ENCODE measurements around the gene CROCC2. TPM values are rescaled to one million over a fixed set of nuclear protein-coding genes. Genes with fewer than 3 reads are reported as not detected.
A peak's percentile ranks its signal among the peaks of the same experiment; 100 is the strongest.

CROCC2 gene
- polyA plus RNA-seq, 1 donor from 2014 or later: not detected

DNA sequence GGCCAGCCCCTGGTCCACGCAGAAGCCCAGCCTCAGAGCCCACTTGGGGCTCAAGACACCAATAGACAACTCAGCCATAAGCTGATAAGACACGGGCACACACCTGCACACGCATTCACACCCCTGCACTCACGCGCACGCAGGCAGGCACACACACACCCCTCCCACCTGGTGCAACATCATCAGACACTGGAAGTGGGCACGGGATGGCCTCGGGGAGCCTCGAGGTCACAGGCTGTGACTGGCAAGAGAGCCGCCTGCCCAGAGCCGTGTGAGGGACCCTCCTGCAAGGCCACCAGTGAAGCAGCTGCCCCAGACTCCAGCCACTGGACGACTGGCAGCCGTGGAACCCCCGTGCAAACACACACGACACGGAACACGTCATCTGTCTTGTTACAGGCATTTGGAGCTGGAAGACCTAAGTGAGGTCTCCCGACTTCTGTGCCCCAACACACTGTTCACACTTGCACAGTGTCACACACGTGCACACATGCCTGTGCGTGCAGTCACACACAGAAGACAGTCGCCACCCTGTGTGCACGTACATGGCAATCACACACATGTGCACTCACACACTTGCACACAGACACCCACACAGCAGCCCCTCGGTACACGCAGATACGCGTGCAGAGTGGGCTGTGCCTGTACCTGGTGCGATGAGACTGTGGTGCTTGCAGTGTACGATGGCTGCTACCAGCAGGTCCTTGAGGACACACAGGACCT is 11.1 kb upstream of the CROCC2 start:
- H3K4me3 Mint-ChIP-seq: no peak overlapping the region
- H3K4me1 Mint-ChIP-seq: peaks cover 0 to 2% (median 0%) of the 10 kb centered on the region in 3 donors
- H3K27me3 Mint-ChIP-seq: peaks cover 2% of the 10 kb centered on the region
- no peaks in the 10 kb centered on the region for H3K9me3 Mint-ChIP-seq
- no peak overlapping the region for H3K27ac Mint-ChIP-seq
- no peaks in the 10 kb centered on the region for H3K36me3 Mint-ChIP-seq

DNA sequence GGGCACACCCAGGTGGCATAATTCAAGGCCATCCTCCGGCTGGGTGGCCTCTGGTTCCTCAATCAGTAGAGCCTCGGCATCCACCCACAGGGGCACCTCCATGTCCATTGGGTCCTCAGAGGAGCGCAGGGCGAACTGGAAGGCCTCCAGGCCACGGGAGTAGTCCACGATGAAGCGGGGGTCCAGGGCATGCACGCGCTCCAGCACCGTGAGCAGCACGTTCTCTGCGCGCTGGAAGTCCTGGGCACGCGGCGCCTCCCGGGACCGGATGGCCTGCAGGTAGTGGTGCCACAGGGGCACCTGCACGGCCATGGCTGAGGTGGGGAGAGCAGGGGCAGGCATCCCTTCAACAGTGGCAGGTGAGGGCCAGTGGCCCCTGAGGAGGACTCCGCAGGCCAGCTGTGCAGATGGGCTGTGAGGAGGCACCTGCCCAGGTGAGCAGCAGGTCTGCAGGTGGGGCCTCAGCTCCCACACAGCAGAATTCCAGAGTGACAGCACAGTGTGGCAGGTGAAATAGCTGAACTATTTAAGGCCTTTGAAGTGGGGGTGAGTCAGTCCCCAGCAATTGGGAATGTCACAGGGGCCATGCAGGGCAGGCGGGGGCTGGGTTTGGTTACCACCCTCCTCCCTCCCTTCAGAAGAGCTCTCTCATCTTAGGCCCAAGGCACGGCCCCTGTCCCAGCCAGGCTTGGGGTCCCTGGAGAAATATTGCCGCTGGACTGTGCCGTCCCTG is 10.3 kb upstream of the CROCC2 start, which contains the start of gene MAB21L4:
TSS of gene MAB21L4 (minus strand) at position 501 of the 733 bp plus-strand sequence. CDS start at position 342, 159 bp downstream.
- Mint-ChIP-seq H3K9me3 (no peaks in the 10 kb centered on the region), H3K4me3 (no peak within 1 kb of the TSS), H3K27me3 (peaks cover 2% of the 10 kb centered on the region), H3K27ac (no peak within 1 kb of the TSS), H3K4me1 (peaks cover 0 to 2% (median 0%) of the 10 kb centered on the region in 3 donors), H3K36me3 (no peaks in the 10 kb centered on the region)

- Mint-ChIP-seq H3K27me3 (peaks cover 2% of the 10 kb centered on the region), H3K27ac (no peak overlapping the region), H3K9me3 (no peaks in the 10 kb centered on the region), H3K4me1 (peaks cover 0 to 2% (median 0%) of the 10 kb centered on the region in 3 donors), H3K36me3 (no peaks in the 10 kb centered on the region), H3K4me3 (no peak overlapping the region)
These were observed 9.7 kb upstream of the CROCC2 start for GRCh38 chr2:240896394-240896793.

- no peaks in the 10 kb centered on the region for H3K9me3 Mint-ChIP-seq
- H3K27me3 Mint-ChIP-seq: peaks cover 2% of the 10 kb centered on the region
- H3K4me1 Mint-ChIP-seq: peaks cover 0 to 2% (median 0%) of the 10 kb centered on the region in 3 donors
- no peaks in the 10 kb centered on the region for H3K36me3 Mint-ChIP-seq
- peak overlapping the region in 1 of 3 donors; percentile 19 for H3K27ac Mint-ChIP-seq
- no peak overlapping the region for H3K4me3 Mint-ChIP-seq
These were observed 9.1 kb upstream of the CROCC2 start for GRCh38 chr2:240896871-240897692.

GRCh38 chr2:240898108-240898730 is 7.9 kb upstream of the CROCC2 start:
- peaks cover 0 to 2% (median 0%) of the 10 kb centered on the region in 3 donors for H3K4me1 Mint-ChIP-seq
- peak overlapping the region in 1 of 4 donors; percentile 3 for H3K4me3 Mint-ChIP-seq
- H3K27me3 Mint-ChIP-seq: peaks cover 2% of the 10 kb centered on the region
- no peak overlapping the region for H3K27ac Mint-ChIP-seq
- H3K36me3 Mint-ChIP-seq: no peaks in the 10 kb centered on the region
- H3K9me3 Mint-ChIP-seq: no peaks in the 10 kb centered on the region

DNA sequence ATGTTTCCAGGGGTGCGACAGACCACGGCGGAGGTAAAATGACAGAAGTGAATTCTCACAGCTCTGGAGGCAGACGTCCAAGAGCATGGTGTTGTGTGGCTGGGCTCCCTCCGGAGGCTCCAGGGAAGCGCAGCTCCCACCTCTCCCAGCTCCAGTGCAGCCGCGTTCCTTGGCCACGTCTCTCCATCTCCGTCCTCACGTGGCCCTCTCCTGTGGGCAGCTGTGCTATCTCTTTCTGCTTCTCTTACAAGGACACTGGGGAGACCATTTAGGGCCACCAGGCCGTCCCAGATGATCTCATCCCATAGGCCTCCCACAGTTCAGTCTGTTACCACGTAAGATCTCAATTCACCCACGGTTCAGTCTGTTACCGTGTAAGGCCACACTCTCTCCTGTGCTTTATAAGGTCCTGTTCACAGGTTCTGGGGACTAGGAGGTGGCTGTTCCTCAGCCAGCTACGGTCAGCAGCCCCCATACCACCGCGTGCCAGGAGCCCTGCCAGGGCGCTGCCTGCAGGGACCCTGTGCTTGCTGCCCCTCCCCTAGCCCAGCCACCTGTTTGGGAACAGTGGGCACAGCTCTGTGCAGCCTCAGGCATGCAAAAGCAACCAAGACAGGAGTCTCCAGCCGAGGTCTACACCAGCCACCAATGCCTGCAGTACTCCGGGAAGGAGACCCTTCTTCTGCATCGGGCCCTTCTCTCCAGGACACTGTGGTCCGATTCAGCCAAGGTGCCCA is 7.2 kb upstream of the CROCC2 start:
- H3K27ac Mint-ChIP-seq: no peak overlapping the region

GRCh38 chr2:240899468-240899865 is 6.7 kb upstream of the CROCC2 start:
- Mint-ChIP-seq H3K27ac (no peak overlapping the region), H3K9me3 (no peaks in the 10 kb centered on the region), H3K27me3 (peaks cover 2% of the 10 kb centered on the region), H3K4me3 (no peak overlapping the region), H3K4me1 (no peaks in the 10 kb centered on the region), H3K36me3 (no peaks in the 10 kb centered on the region)

More for the DNA sequence above, 7.2 kb upstream of the CROCC2 start:
- Mint-ChIP-seq H3K9me3 (no peaks in the 10 kb centered on the region), H3K36me3 (no peaks in the 10 kb centered on the region), H3K4me3 (no peak overlapping the region), H3K27me3 (peaks cover 2% of the 10 kb centered on the region), H3K4me1 (no peaks in the 10 kb centered on the region)

- Mint-ChIP-seq H3K27ac (no peak overlapping the region), H3K27me3 (no peaks in the 10 kb centered on the region), H3K36me3 (no peaks in the 10 kb centered on the region), H3K4me3 (no peak overlapping the region), H3K4me1 (no peaks in the 10 kb centered on the region), H3K9me3 (no peaks in the 10 kb centered on the region)
These were observed 5.8 kb upstream of the CROCC2 start for GRCh38 chr2:240900141-240900860.

GRCh38 chr2:240901986-240902614 is 4.0 kb upstream of the CROCC2 start:
- H3K36me3 Mint-ChIP-seq: no peaks in the 10 kb centered on the region
- no peak overlapping the region for H3K4me3 Mint-ChIP-seq
- no peaks in the 10 kb centered on the region for H3K27me3 Mint-ChIP-seq
- no peaks in the 10 kb centered on the region for H3K4me1 Mint-ChIP-seq
- H3K27ac Mint-ChIP-seq: no peak overlapping the region
- H3K9me3 Mint-ChIP-seq: no peaks in the 10 kb centered on the region

- Mint-ChIP-seq H3K4me3 (no peak overlapping the region), H3K27ac (no peak overlapping the region), H3K36me3 (no peaks in the 10 kb centered on the region), H3K9me3 (no peaks in the 10 kb centered on the region), H3K27me3 (no peaks in the 10 kb centered on the region), H3K4me1 (no peaks in the 10 kb centered on the region)
These were observed 3.5 kb upstream of the CROCC2 start for GRCh38 chr2:240902615-240903041.

DNA sequence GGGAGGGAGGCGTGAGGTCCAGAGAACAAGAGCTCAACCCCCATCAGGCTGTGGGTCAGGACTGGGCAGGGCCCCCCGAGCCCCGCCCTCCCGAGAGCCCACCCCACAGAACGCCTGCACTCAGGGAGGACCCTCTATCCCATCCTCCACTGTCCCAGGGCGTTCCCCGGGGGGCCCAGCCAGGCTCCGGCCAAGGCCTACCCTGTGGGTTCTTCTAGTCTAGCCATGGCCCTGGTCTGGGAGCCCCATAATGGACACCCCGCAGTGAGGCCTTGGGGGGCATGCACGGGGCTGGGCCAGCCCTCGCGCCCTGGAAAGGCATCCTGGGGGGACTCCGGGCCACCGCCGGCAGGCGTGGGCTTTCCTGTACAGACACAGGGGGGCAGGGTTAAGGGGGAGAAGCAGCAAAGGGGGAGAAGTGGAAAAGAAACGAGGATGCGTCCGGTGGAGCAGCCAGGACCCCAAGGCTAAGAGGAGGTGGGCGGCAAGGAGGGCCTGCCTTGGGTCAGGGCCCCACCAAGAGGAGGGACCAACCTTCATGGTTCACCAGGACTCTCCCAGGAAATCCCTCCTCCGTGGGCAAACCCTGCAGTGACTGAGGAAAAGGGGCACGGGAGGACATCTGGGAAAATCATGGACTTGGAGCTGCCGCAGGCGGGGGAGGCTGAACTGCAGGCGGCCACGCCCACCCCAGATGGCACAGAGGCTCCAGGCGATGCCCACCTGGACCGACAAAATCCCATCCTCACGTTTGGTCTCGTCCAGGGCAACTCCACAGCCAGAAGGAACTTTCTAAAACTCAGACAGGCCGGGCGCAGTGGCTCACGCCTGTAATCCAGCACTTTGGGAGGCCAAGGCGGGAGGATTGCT is 2.7 kb upstream of the CROCC2 start:
- H3K27me3 Mint-ChIP-seq: no peaks in the 10 kb centered on the region
- no peaks in the 10 kb centered on the region for H3K4me1 Mint-ChIP-seq
- H3K27ac Mint-ChIP-seq: no peak overlapping the region
- H3K4me3 Mint-ChIP-seq: no peak overlapping the region
- no peaks in the 10 kb centered on the region for H3K9me3 Mint-ChIP-seq
- no peaks in the 10 kb centered on the region for H3K36me3 Mint-ChIP-seq

DNA sequence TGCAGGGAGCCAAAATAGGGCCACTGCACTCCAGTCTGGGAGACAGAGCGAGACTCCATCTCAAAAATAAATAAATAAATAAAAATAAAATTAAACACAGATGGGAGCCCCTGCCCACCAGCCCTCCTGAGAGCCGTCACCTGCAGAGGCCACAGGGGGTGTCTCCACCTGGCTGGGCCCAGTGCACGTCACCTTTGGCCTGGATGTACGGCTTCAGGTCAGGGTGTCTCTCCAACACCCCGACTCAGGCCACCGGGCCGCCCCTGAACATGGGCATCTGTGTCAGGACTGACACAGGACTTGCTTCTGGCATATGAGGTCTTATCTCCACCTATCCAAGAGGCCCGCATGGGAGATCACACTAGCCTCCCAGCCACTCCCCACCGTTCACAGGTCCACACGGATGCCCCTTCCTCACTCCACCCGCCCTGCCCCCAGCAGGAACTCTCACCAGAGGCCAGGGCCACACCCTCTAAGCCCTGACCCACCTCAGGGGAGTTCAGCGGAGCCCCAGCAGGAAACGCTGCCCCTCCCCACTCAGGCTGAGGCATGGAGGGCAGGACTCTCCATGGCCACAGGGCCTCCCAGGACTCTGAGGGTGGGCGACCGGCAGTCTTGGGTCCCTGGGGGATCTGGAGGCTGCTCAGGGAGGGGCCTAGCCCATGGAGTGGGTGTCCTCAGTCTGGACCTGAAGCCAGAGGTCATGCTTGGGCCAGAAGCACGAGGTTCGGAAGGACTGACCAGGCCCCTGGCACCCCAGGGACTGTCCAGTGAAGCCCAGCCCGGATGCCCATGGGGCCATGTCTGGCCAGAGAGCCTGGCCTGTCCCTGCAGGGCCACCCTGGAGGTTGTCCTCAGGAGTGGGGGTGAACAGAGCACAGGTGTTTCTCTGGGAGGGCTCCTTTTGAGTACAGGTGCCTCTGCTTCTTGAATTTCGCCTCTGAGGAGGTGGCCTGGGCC is 1.6 kb upstream of the CROCC2 start:
- Mint-ChIP-seq H3K4me3 (no peak overlapping the region), H3K4me1 (no peaks in the 10 kb centered on the region), H3K27ac (no peak overlapping the region), H3K27me3 (no peaks in the 10 kb centered on the region), H3K36me3 (no peaks in the 10 kb centered on the region), H3K9me3 (no peaks in the 10 kb centered on the region)

Data from IgD-negative memory B cell (primary cell).